Activated CD8-positive, alpha-beta T cell treated with anti-CD3 and anti-CD28 coated beads for 36 hours (primary cell): Measurements from ENCODE around the gene TXNRD2. TPM values are rescaled to one million over a fixed set of nuclear protein-coding genes. Genes with fewer than 3 reads are reported as not detected.
"Not testable (repeated sequence)": the region's sequence is repeated elsewhere in the genome, so short reads cannot be mapped to it uniquely, and the experiment has no call there.

ENCODE experiments used
- ATAC-seq: fragments of 200-7000 bp; cut with Tn5 transposase; one replicate; pipeline ENCODE4 v1.10.0; 2021; ENCODE audit warnings: mild to moderate bottlenecking, moderate library complexity
- CTCF ChIA-PET: fragments of 350-600 bp; sonication (Branson Sonifier 250); formaldehyde crosslinking; loops from one replicate; lab custom pipeline; 2021; ENCODE audit warnings: antibody characterized with exemption; lab: Charles Lee
- POLR2A ChIA-PET: fragments of 350-600 bp; sonication (Branson Sonifier 250); formaldehyde crosslinking; loops from one replicate; lab custom pipeline; 2021; ENCODE audit warnings: antibody characterized with exemption; lab: Charles Lee
- DNase-seq: peaks from one replicate; pipeline ENCODE4 v3.0.0-alpha.2; 2020
- H3K27ac Mint-ChIP-seq: one replicate; pipeline ENCODE4 v1.8.0; 2021; ENCODE audit warnings: mild to moderate bottlenecking, mixed read lengths
- H3K27me3 Mint-ChIP-seq: one replicate; pipeline ENCODE4 v1.8.0; 2021; ENCODE audit warnings: mixed read lengths
- H3K36me3 Mint-ChIP-seq: one replicate; pipeline ENCODE4 v1.8.0; 2021; ENCODE audit warnings: low read depth, mixed read lengths
- H3K4me1 Mint-ChIP-seq: one replicate; pipeline ENCODE4 v1.8.0; 2021; ENCODE audit warnings: low read depth, mixed read lengths
- H3K4me3 Mint-ChIP-seq: one replicate; pipeline ENCODE4 v1.8.0; 2021; ENCODE audit warnings: mild to moderate bottlenecking, moderate library complexity, mixed read lengths
- H3K9me3 Mint-ChIP-seq: one replicate; pipeline ENCODE4 v1.8.0; 2021; ENCODE audit warnings: mixed read lengths
- intact Hi-C: fragments of 100-400 bp; cut with micrococcal nuclease; formaldehyde crosslinking; loops from one replicate; pipeline ENCODE4 v1.10.0; 2022
- total RNA-seq, 2 experiments: library from RNA; stranded (reverse); gene quantifications; one replicate each; pipeline ENCODE4 v1.2.3, GENCODE V29; 2021
- TF ChIP-seq, protein P1 (sequence below): fragments of 200-600 bp; IDR thresholded peaks from one replicate; pipeline ENCODE4 v1.8.0; 2022; ENCODE audit warnings: antibody characterized with exemption, mild to moderate bottlenecking

TXNRD2 gene
- total RNA-seq, 2 experiments from 2014 or later: 18.0 to 18.5 TPM

DNA sequence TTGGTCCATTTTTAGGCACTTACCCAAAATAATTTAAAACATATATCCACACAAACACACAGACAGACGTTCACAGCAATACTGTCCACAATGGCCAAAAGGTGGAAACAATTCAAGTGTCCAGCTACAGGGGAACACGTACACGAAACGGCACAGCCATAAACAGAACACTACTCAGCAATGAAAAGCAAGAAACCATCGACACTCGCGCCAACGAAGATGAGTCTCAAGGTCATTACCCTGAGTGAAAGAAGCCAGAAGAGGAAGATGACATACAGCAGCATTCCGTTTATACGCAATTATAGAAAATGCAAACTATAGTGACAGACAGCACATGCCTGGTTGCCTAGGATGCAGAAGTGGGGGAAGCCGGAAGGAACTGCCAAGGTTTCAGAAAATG, 13.4 kb downstream of the TXNRD2 start:
- TF ChIP-seq, protein P1, sequence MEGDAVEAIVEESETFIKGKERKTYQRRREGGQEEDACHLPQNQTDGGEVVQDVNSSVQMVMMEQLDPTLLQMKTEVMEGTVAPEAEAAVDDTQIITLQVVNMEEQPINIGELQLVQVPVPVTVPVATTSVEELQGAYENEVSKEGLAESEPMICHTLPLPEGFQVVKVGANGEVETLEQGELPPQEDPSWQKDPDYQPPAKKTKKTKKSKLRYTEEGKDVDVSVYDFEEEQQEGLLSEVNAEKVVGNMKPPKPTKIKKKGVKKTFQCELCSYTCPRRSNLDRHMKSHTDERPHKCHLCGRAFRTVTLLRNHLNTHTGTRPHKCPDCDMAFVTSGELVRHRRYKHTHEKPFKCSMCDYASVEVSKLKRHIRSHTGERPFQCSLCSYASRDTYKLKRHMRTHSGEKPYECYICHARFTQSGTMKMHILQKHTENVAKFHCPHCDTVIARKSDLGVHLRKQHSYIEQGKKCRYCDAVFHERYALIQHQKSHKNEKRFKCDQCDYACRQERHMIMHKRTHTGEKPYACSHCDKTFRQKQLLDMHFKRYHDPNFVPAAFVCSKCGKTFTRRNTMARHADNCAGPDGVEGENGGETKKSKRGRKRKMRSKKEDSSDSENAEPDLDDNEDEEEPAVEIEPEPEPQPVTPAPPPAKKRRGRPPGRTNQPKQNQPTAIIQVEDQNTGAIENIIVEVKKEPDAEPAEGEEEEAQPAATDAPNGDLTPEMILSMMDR: no peak
- CTCF ChIA-PET: no interaction called here
- H3K4me1 Mint-ChIP-seq: peaks cover 6% of the 10 kb centered on the region
- no peak overlapping the region for H3K4me3 Mint-ChIP-seq
- H3K9me3 Mint-ChIP-seq: no peaks in the 10 kb centered on the region
- H3K27ac Mint-ChIP-seq: no peak overlapping the region
- ATAC-seq (no peak), DNase-seq (no peak)
- H3K36me3 Mint-ChIP-seq: no peaks in the 10 kb centered on the region
- intact Hi-C loops: no loop called here
- POLR2A ChIA-PET: no interaction called here
- no peaks in the 10 kb centered on the region for H3K27me3 Mint-ChIP-seq

DNA sequence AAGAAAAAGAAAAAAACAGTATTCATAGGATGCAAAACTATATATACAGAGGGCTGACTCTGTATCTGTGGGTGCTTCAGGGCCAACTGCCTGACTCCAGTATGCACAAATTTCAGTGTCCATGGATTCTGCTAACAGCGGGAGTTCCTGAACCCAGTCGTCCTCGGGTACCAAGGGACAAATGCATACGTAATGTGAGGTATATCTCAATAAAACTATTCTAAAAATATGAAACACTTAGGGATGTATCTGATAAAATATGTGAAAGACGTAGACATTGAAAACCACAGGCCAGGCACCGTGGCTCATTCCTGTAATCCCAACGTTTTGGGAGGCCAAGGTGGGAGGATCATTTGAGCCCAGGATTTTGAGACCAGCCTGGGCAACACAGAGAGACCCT, 13.9 kb downstream of the TXNRD2 start:
- TF ChIP-seq, protein P1: no peak
- POLR2A ChIA-PET: no interaction called here
- CTCF ChIA-PET: interaction anchor here (1.1 kb wide), 1 partner anchor 197 kb away, joined by 3 read pairs; no protein-coding TSS in a partner anchor
- H3K36me3 Mint-ChIP-seq: no peaks in the 10 kb centered on the region
- H3K27ac Mint-ChIP-seq: no peak overlapping the region
- ATAC-seq (no peak), DNase-seq (no peak)
- intact Hi-C loops: no loop called here
- H3K9me3 Mint-ChIP-seq: no peaks in the 10 kb centered on the region
- no peak overlapping the region for H3K4me3 Mint-ChIP-seq
- no peaks in the 10 kb centered on the region for H3K27me3 Mint-ChIP-seq
- peaks cover 6% of the 10 kb centered on the region for H3K4me1 Mint-ChIP-seq

DNA sequence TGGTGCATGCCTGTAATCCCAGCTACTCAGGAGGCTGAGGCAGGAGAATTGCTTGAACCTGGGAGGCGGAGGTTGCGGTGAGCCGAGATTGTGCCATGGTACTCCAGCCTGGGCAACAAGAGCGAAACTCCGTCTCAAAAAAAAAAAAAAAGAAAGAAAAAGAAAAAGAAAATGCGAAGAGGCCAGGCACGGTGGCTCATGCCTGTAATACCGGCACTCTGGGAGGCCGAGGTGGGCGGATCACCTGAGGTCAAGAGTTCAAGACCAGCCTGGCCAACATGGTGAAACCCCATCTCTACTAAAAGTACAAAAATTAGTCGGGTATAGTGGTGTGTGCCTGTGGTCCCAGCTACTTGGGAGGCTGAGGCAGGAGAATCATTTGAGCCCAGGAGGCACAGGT, 15.6 kb downstream of the TXNRD2 start:
- H3K9me3 Mint-ChIP-seq, H3K4me1 Mint-ChIP-seq, DNase-seq, ATAC-seq, H3K27ac Mint-ChIP-seq, H3K4me3 Mint-ChIP-seq, H3K36me3 Mint-ChIP-seq, intact Hi-C loops, H3K27me3 Mint-ChIP-seq: not testable (repeated sequence)
- ChIA-PET CTCF (interaction anchor here (1.1 to 2.7 kb wide), 2 partner anchors 13 to 16 kb away, joined by 3 to 9 read pairs; no protein-coding TSS in a partner anchor), POLR2A (interaction anchor here (1.0 kb wide), 1 partner anchor 179 kb away, joined by 3 read pairs; no protein-coding TSS in a partner anchor)

DNA sequence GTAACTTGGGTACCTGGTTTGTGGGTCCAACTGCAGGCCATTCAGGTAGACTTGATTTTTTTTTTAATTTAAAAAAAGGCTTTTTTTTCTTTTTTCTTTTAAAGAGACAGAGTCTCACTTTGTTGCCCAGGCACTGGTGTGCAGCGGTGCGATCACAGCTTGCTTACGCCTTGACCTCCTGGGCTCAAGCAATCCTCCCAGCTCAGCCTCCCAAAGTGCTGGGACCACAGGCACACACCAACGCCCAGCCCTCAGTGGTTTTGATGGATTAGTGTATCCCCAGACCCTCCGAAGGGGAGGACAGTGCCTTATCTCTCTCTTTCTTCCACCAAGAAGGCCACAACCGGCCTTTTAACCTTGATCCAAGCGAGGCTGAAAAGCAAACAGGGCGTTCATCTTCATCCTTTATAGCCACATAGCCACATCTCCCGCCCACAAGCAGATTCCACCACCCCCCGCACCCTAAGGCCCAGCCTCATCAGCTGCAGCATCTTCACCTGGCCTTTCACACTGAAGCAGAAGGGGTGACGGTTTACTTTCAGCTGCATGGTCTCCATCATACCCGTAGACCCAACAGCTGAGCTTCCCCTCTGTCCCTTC, 17.6 kb downstream of the TXNRD2 start:
- Mint-ChIP-seq H3K27ac (no peak overlapping the region), H3K4me1 (no peaks in the 10 kb centered on the region), H3K27me3 (no peaks in the 10 kb centered on the region), H3K4me3 (no peak overlapping the region), H3K36me3 (no peaks in the 10 kb centered on the region), H3K9me3 (no peaks in the 10 kb centered on the region)
- TF ChIP-seq, protein P1: no peak
- ATAC-seq (no peak), DNase-seq (no peak)
- intact Hi-C loops: no loop called here
- ChIA-PET CTCF (interaction anchor here (0.6 to 1.4 kb wide), 4 partner anchors 14 to 194 kb away, joined by 3 to 4 read pairs (median 4); partner anchors contain the start of genes COMT and TXNRD2), POLR2A (interaction anchor here (0.6 to 1.3 kb wide), 2 partner anchors 28 to 89 kb away, joined by 4 read pairs; no protein-coding TSS in a partner anchor)

DNA sequence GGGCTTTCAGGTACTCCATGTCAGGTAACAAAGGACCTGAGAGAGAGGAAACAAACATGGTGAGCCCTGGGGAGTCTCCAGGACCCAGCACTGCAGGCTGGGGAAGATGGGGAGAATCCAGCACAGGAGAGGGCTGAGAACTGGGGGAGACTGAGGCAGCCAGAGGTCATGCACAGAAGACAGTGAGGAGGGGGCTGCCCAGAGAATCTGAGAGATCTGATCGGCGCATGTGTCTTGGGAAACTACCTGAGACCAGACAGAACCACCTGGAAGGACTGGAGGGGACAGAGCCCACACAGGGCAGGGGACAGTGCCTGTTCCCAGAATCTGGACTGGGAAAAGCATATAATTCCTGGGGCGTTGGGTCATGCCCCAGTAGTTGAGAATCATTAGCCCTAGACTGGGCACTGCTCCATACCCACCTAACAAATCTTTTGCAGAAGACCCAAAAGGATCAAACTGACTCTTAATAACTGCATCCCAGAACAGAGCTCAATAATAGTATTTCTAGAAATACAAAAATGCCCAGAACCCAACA, 20.0 kb downstream of the TXNRD2 start:
- Mint-ChIP-seq H3K4me3 (no peak overlapping the region), H3K9me3 (no peaks in the 10 kb centered on the region), H3K4me1 (no peaks in the 10 kb centered on the region), H3K36me3 (no peaks in the 10 kb centered on the region), H3K27ac (no peak overlapping the region), H3K27me3 (no peaks in the 10 kb centered on the region)
- intact Hi-C loops: no loop called here
- DNase-seq (no peak), ATAC-seq (no peak)
- CTCF ChIA-PET: interaction anchor here (0.9 kb wide), 1 partner anchor 91 kb away, joined by 3 read pairs; no protein-coding TSS in a partner anchor
- POLR2A ChIA-PET: no interaction called here
- TF ChIP-seq, protein P1: no peak
